ENCODE data around the gene EHD3.
"Not testable (repeated sequence)": the region's sequence is repeated elsewhere in the genome, so short reads cannot be mapped to it uniquely, and the experiment has no call there.

EHD3 gene

GRCh38 chr2:31270822-31271231 lies 36.9 kb downstream of the EHD3 start:
- H3K27ac Mint-ChIP-seq: peak overlapping the region; percentile 31
- ATAC-seq: no peak
- peaks cover 15% of the 10 kb centered on the region for H3K36me3 Mint-ChIP-seq
- no peaks in the 10 kb centered on the region for H3K27me3 Mint-ChIP-seq
- H3K4me3 Mint-ChIP-seq: no peak overlapping the region
- H3K4me1 Mint-ChIP-seq: peaks cover 44% of the 10 kb centered on the region
- H3K9me3 Mint-ChIP-seq: no peaks in the 10 kb centered on the region

- Mint-ChIP-seq H3K27me3 (no peaks in the 10 kb centered on the region), H3K27ac (peak overlapping the region; percentile 23), H3K9me3 (no peaks in the 10 kb centered on the region), H3K4me3 (no peak overlapping the region), H3K4me1 (peaks cover 44% of the 10 kb centered on the region), H3K36me3 (peaks cover 4% of the 10 kb centered on the region)
- no peak for ATAC-seq
Measured at GRCh38 chr2:31271851-31272267, 37.9 kb downstream of the EHD3 start.

GRCh38 chr2:31274401-31275075 lies 40.6 kb downstream of the EHD3 start:
- no peak overlapping the region for H3K4me3 Mint-ChIP-seq
- no peaks in the 10 kb centered on the region for H3K9me3 Mint-ChIP-seq

GRCh38 chr2:31275976-31276375 lies 42.0 kb downstream of the EHD3 start:
- H3K9me3 Mint-ChIP-seq: no peaks in the 10 kb centered on the region
- H3K4me3 Mint-ChIP-seq: no peak overlapping the region
- no peaks in the 10 kb centered on the region for H3K27me3 Mint-ChIP-seq
- peaks cover 25% of the 10 kb centered on the region for H3K4me1 Mint-ChIP-seq
- H3K27ac Mint-ChIP-seq: no peak overlapping the region
- no peaks in the 10 kb centered on the region for H3K36me3 Mint-ChIP-seq
- ATAC-seq: no peak

More at GRCh38 chr2:31274401-31275075, 40.6 kb downstream of the EHD3 start:
- H3K27ac Mint-ChIP-seq: no peak overlapping the region
- H3K36me3 Mint-ChIP-seq: no peaks in the 10 kb centered on the region
- H3K27me3 Mint-ChIP-seq: no peaks in the 10 kb centered on the region
- H3K4me1 Mint-ChIP-seq: peaks cover 39% of the 10 kb centered on the region
- no peak for ATAC-seq

GRCh38 chr2:31277621-31278020 lies 43.7 kb downstream of the EHD3 start:
- Mint-ChIP-seq H3K4me1 (peaks cover 13% of the 10 kb centered on the region), H3K4me3 (no peak overlapping the region), H3K9me3 (no peaks in the 10 kb centered on the region), H3K27ac (no peak overlapping the region), H3K36me3 (no peaks in the 10 kb centered on the region), H3K27me3 (no peaks in the 10 kb centered on the region)
- no peak for ATAC-seq

GRCh38 chr2:31282634-31283033 lies 48.7 kb downstream of the EHD3 start:
- Mint-ChIP-seq H3K9me3 (no peaks in the 10 kb centered on the region), H3K4me3 (no peak overlapping the region), H3K27me3 (no peaks in the 10 kb centered on the region), H3K36me3 (no peaks in the 10 kb centered on the region), H3K4me1 (peaks cover 18% of the 10 kb centered on the region), H3K27ac (no peak overlapping the region)
- no peak for ATAC-seq

GRCh38 chr2:31283193-31283919 lies 49.4 kb downstream of the EHD3 start:
- H3K9me3 Mint-ChIP-seq, H3K4me3 Mint-ChIP-seq, H3K36me3 Mint-ChIP-seq, H3K27me3 Mint-ChIP-seq: not testable (repeated sequence)
- ATAC-seq: peak; percentile 67
- Mint-ChIP-seq H3K4me1 (peaks cover 18% of the 10 kb centered on the region), H3K27ac (peak overlapping the region; percentile 18)

GRCh38 chr2:31284107-31284506 lies 50.2 kb downstream of the EHD3 start:
- no peaks in the 10 kb centered on the region for H3K36me3 Mint-ChIP-seq
- no peaks in the 10 kb centered on the region for H3K9me3 Mint-ChIP-seq
- peaks cover 12% of the 10 kb centered on the region for H3K4me1 Mint-ChIP-seq
- no peak overlapping the region for H3K4me3 Mint-ChIP-seq
- H3K27ac Mint-ChIP-seq: no peak overlapping the region
- H3K27me3 Mint-ChIP-seq: no peaks in the 10 kb centered on the region
- ATAC-seq: no peak

GRCh38 chr2:31286230-31286629 lies 52.3 kb downstream of the EHD3 start:
- no peaks in the 10 kb centered on the region for H3K36me3 Mint-ChIP-seq
- H3K27ac Mint-ChIP-seq: no peak overlapping the region
- no peak for ATAC-seq
- H3K4me3 Mint-ChIP-seq: no peak overlapping the region
- H3K27me3 Mint-ChIP-seq: no peaks in the 10 kb centered on the region
- H3K4me1 Mint-ChIP-seq: peaks cover 11% of the 10 kb centered on the region
- H3K9me3 Mint-ChIP-seq: no peaks in the 10 kb centered on the region

- H3K27ac Mint-ChIP-seq: no peak overlapping the region
- no peak for ATAC-seq
- H3K27me3 Mint-ChIP-seq: no peaks in the 10 kb centered on the region
- H3K9me3 Mint-ChIP-seq: no peaks in the 10 kb centered on the region
- H3K36me3 Mint-ChIP-seq: no peaks in the 10 kb centered on the region
- H3K4me3 Mint-ChIP-seq: no peak overlapping the region
- H3K4me1 Mint-ChIP-seq: peaks cover 11% of the 10 kb centered on the region
Measured at GRCh38 chr2:31286961-31287550, 53.1 kb downstream of the EHD3 start.

- no peaks in the 10 kb centered on the region for H3K36me3 Mint-ChIP-seq
- H3K27ac Mint-ChIP-seq: no peak overlapping the region
- H3K4me1 Mint-ChIP-seq: peaks cover 11% of the 10 kb centered on the region
- H3K9me3 Mint-ChIP-seq: no peaks in the 10 kb centered on the region
- H3K27me3 Mint-ChIP-seq: no peaks in the 10 kb centered on the region
- ATAC-seq: no peak
- H3K4me3 Mint-ChIP-seq: no peak overlapping the region
Measured at GRCh38 chr2:31287654-31288053, 53.7 kb downstream of the EHD3 start.

- Mint-ChIP-seq H3K27me3 (no peaks in the 10 kb centered on the region), H3K9me3 (no peaks in the 10 kb centered on the region), H3K4me1 (peaks cover 8% of the 10 kb centered on the region), H3K27ac (no peak overlapping the region), H3K36me3 (no peaks in the 10 kb centered on the region), H3K4me3 (no peak overlapping the region)
- no peak for ATAC-seq
Measured at GRCh38 chr2:31294196-31294595, 60.2 kb downstream of the EHD3 start.

GRCh38 chr2:31296641-31297287 lies 62.8 kb downstream of the EHD3 start:
- H3K27ac Mint-ChIP-seq: no peak overlapping the region

GRCh38 chr2:31297751-31298150 lies 63.8 kb downstream of the EHD3 start:
- Mint-ChIP-seq H3K4me3 (no peak overlapping the region), H3K27me3 (no peaks in the 10 kb centered on the region), H3K4me1 (peaks cover 8% of the 10 kb centered on the region), H3K36me3 (no peaks in the 10 kb centered on the region), H3K27ac (peak overlapping the region; percentile 53), H3K9me3 (no peaks in the 10 kb centered on the region)
- peak; percentile 86 for ATAC-seq

More at GRCh38 chr2:31296641-31297287, 62.8 kb downstream of the EHD3 start:
- H3K27me3 Mint-ChIP-seq: no peaks in the 10 kb centered on the region
- no peaks in the 10 kb centered on the region for H3K9me3 Mint-ChIP-seq
- ATAC-seq: no peak
- peaks cover 8% of the 10 kb centered on the region for H3K4me1 Mint-ChIP-seq
- H3K36me3 Mint-ChIP-seq: no peaks in the 10 kb centered on the region
- no peak overlapping the region for H3K4me3 Mint-ChIP-seq

GRCh38 chr2:31299547-31299946 lies 65.6 kb downstream of the EHD3 start:
- no peaks in the 10 kb centered on the region for H3K9me3 Mint-ChIP-seq

More at GRCh38 chr2:31299547-31299946, 65.6 kb downstream of the EHD3 start:
- peak overlapping the region; percentile 15 for H3K27ac Mint-ChIP-seq
- no peak overlapping the region for H3K4me3 Mint-ChIP-seq
- no peaks in the 10 kb centered on the region for H3K36me3 Mint-ChIP-seq
- peaks cover 8% of the 10 kb centered on the region for H3K4me1 Mint-ChIP-seq
- no peaks in the 10 kb centered on the region for H3K27me3 Mint-ChIP-seq
- no peak for ATAC-seq

Data from stimulated activated memory B cell treated with anti-CD40 and anti-IgM and Interleukin-4, amounts not matched to agents 10 μg/mL and 1 μg/mL and 100 μg/mL, for 72 hours (primary cell).